Stimulated activated CD8-positive, alpha-beta memory T cell treated with anti-CD3 and anti-CD28 coated beads, Interleukin-12 subunit alpha, Interleukin-12 subunit beta, amount 100 ng/mL, for 4 hours (primary cell): ENCODE data around the gene ADAM15.

Source experiments
- DNase-seq: peaks from one replicate; pipeline ENCODE4 v3.0.0-alpha.2; 2020; ENCODE audit warnings: low read depth

Gene ADAM15, protein sequence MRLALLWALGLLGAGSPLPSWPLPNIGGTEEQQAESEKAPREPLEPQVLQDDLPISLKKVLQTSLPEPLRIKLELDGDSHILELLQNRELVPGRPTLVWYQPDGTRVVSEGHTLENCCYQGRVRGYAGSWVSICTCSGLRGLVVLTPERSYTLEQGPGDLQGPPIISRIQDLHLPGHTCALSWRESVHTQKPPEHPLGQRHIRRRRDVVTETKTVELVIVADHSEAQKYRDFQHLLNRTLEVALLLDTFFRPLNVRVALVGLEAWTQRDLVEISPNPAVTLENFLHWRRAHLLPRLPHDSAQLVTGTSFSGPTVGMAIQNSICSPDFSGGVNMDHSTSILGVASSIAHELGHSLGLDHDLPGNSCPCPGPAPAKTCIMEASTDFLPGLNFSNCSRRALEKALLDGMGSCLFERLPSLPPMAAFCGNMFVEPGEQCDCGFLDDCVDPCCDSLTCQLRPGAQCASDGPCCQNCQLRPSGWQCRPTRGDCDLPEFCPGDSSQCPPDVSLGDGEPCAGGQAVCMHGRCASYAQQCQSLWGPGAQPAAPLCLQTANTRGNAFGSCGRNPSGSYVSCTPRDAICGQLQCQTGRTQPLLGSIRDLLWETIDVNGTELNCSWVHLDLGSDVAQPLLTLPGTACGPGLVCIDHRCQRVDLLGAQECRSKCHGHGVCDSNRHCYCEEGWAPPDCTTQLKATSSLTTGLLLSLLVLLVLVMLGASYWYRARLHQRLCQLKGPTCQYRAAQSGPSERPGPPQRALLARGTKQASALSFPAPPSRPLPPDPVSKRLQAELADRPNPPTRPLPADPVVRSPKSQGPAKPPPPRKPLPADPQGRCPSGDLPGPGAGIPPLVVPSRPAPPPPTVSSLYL

DNA sequence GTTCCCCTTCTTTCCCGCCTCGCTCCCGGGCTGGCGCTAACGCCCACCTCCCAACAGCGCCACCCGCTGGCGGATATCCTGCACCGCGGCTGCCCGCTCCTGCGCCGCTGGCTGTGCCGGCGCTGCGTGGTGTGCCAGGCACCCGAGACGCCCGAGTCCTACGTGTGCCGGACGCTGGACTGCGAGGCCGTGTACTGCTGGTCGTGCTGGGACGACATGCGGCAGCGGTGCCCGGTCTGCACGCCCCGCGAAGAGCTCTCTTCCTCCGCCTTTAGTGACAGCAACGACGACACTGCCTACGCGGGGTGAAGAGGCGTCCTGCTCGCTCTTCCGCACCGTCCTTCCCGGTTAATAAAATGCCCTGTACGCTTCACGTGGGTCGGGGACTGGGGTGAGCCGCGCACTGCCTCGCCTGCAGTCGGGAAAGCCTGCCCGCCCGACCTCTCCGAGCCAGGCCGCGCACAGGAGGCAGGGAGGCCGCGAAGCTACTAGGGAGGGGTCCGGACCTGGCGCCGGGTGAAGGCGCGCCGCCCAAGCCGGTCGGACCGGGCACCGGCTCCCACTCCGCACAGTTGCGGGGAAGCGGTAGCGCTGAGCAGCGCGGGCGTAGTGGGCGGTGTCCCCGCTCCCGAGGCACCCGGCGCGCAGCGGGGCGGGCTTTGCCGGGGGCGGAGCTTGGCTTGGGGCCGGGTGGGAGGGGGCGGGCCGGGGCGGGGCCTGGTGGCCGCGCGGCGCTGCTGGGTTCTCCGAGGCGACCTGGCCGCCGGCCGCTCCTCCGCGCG is at the start of gene ADAM15:
Gene ADAM15, plus strand, starts transcription at position 757 of the 782 bp plus-strand sequence. CDS start 71 bp downstream, outside the sequence.
- DNase-seq = peak; percentile 71

DNA sequence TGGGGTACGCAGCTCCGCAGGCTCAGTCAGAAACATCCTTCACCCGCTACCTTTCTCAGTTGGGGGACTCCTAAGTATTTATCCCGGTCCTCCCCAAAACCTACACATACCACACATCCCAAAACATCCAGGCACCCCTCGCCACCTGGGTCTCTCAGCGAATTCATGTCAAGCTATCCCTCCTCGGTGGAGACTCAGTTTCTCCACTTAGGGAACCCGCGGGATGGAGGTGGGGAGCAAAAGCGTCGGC is 49.8 kb upstream of the ADAM15 start:
- no peak for DNase-seq

DNA sequence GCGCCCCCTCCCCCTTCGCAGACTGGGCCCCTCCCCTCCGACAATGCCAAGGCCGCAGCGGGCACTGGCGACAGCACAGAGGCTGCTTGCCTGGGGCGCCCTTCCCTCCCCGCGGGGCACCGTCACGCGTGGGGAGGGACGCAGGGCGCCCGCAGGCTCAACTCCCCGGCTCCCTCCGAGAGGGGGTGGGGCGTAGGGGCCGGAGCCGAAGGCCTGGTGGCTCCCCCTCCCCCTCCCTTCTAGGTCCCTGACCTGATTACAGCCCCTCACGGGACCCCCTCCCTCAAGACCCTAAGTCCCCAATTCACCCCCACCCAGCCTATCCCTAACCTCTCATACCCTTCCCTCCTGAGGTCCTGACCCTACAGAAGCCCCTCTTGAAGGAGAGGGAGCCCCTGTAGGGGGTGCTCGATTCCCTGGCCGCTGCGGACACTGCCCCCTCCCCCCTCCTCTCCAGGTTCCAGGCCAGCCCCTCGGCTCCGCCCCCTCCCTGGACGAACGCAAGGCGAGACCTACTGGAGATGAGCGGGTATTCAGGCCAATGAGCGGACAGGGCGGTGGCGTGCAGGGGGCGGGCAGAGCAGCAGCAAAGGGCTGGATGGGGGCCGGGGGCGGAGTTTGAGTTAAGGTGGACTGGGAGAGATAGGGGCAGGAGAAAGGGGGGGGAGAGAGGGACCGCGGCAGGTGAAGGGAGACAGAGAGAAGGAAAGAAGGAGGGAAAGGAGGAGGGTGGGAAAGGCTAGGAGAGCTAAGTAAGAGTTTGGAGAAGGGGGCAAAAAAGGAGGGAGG is 49.2 kb upstream of the ADAM15 start:
- DNase-seq = peak; percentile 96

DNA sequence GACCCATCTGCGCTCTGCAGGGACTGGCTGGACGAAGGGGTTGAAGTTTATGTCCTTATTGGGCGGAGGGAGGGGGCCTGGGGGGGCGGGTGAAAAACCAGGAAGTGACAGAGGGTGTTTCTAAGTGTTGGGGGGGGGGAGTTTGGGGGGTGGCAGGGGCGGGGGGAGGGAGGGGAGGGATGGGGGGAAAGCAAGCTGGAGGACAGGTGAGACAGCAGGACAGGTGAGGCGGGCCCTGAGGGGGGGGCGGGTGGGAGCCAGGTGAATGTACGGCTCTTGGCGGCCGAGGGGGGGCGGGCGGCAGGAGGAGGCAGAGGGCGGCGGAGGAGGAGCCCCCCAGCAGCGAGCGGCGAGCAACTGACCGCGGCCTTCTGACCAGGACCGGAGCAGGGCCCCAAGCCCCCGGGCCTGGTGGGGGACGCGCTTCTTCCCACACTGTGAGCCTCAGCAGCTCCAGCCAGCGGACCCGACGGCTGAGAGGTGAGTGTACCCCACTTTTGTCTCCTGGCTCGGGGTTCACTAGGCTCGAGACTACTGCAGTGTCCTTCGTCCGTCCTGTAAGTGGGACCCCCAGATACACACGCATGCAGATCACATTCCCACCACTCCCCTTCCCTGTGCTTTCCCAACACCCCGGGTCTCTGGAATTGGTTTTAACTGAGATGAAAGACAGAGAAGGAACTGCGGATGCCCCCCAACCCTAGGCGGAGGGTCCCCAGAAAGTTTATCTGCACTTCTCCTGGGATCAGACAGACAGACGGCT is 48.5 kb upstream of the ADAM15 start, which contains the start of gene ZBTB7B:
Gene ZBTB7B, plus strand, starts transcription at position 339 of the 763 bp plus-strand sequence. CDS start 11,859 bp downstream, outside the sequence.
- no peak for DNase-seq

DNA sequence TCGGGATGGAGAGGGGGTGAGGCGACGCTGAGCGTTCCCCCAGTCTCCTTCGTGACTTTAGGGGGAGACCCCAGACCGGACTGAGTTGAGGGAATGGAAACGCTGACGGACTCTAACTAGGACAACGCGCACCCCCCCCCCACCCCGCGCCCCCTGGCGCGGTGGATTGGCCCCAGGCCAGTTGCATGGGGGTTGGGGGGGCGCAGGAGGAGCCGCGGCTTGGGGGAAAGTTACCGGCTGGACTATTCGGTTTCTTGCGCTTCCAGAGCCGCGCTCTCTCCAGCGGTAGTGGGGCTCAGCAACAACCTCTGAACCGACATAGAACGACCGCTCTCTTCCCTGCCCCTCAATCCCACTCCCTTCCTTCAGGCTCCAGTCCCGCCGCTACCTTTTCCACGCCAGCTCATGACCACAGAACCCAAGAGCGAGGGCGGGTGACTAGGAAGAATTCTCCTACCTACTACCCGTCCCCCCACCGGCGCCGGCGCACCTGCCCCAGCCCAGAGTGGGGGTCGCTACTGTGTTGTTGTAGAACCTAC is 47.8 kb upstream of the ADAM15 start:
- DNase-seq = no peak

DNA sequence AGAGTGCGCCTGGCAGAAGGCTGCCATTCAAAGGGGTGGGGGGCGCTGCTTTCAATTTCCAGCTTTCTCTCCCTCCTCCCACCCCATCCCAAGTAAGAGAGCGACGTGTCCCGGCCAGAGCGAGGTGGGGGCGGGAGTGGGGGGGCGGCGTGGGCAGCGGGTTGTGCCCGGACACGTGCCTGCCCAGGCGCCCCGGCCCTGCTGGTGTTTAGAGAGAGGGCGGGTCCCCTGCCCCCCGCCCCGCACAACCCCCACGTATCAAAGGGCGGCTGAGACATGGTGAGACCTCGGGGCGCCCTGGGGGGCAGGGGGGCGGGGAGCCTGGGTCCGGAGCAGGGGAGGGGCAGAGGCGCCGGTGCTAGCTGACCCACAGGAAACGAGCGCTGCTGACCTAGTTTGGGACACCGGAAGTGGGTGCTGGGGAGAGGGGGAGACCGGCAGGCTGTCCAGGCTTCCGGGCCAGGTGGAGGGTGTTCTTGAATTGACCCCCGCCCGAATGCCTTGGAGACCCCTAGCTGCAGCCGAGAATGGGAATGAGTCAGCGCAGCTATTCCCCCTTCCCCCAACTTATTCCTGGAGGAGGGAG is 47.3 kb upstream of the ADAM15 start:
- DNase-seq = no peak

DNA sequence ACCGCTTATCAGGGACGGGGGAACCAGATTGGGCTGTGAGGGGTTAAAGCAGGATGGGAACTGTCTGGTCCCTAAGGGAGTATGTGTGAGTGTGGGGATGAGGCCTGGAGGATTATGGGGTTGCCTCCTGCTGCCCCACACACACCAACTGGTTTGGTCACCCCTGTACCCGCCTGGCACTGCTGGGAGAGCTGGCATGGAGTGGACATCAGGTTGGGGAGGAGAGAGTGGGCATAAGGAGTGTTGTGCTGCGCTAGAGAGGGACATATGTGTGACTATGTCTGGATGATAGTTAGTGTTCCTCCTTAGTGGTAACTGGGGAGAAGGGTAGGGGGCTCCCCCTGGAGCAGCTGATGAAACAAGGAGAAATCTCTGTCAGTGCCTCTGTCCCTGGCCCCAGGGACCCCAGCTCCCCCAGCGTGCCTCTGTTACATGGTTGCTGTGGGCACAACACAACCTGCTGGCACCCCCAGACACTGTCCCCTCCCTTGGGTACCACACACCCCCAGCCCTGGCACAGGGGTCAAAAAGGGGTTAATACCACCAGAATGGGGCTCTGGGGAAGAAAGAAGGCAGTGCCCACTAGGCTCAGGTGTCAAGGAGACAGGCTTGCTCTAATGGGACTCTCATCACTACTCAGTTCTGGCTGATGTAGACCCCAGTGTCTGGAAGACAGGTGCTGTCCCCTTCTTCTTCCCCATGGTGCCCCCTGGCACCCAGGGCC is 46.6 kb upstream of the ADAM15 start:
- no peak for DNase-seq

DNA sequence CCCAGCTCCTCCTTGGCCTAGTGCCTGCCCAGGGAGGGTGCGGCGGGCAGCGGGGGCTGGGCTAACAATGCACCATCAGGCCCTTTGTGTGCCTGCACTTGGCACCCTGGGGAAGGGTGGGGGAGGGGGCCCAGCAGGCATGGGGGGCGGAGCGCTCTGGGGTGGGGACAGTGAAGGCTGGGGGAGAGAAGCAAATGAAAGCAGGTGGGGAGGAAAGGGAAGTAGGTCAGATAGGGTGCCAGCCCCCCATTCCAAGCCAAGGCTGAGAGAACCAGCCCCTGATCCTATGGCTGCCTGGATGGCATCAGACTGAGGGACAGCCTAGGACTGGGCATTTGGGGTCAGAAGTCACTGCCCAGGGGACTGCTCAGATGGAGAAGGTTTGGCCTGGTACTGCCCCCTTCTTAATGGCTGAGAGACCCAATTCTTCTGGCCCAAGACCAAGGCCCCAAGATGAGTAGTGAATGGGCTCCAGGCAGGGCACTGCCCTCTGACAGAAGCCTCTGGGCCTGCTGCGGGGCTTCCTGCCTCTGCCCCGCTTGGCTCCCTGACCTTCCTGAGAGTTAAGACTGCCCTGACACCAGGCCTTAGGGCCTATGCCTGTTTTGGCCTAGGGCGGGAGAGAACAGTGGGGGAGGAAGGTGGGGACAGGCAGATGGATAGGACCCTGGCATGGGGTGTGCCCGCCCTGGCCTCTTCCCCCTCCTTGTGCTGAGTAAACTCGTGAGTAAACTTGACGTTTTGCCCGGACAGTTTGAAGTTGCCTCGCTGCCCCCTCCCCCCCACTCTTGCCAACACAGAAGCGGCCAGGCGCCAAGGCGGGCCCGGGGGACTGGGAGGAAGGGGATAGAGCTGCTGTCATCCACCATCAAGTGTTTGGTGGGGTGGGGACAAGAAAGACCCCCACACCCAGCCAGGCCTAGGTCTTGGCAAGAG is 45.8 kb upstream of the ADAM15 start:
- DNase-seq = no peak

DNA sequence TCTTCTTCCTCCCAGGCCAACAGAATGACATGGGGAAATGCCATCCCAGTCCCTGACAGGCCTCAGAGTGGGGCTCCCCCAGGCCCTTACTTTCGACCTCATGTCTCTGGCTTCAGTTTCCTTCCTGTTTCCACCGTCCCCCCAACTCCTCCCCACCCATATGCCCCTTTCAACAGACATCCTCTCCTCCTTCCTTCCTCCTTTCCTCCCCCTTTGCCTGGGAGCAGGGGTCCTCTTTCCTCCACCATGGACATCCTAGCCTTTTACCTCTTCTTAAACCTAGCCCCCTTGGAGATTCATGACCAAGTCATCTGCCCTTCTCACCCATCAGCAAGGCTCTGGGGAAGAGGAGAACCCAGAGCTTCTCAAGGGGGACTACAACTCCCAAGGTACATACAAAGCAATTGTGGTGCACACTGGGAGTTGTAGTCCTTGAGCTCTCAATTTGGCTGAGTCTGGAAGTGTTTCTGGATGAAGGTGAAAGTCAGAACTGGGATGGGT is 44.5 kb upstream of the ADAM15 start:
- no peak for DNase-seq

DNA sequence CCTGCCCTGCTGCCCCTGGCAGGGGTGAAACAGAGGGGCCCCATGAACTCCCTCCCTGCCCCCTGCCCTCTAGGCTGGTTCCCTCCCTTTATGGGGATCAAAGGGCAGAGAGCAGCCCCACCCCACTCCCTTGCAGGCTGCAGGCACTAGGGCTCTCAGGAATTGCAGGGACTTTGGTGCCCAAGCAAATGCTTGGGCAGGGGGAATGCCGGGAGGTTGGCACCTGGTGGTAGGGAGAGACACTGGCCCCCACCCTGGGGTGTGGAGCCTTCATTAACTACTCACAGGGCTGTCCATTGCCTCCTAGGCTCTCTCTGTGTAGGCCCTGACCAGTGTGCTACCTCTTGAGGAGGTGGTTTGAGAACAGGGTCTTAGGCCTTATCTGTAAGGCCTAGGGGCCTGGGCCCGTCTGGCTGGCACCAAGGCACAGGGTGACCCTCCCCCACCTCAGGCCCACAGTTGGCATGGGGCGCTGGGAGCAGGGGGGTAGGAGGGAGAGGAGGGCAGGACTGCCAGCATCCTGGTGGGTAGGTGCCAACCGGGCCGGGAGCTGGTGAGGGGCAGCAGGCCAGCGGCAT is 43.8 kb upstream of the ADAM15 start:
- no peak for DNase-seq

DNA sequence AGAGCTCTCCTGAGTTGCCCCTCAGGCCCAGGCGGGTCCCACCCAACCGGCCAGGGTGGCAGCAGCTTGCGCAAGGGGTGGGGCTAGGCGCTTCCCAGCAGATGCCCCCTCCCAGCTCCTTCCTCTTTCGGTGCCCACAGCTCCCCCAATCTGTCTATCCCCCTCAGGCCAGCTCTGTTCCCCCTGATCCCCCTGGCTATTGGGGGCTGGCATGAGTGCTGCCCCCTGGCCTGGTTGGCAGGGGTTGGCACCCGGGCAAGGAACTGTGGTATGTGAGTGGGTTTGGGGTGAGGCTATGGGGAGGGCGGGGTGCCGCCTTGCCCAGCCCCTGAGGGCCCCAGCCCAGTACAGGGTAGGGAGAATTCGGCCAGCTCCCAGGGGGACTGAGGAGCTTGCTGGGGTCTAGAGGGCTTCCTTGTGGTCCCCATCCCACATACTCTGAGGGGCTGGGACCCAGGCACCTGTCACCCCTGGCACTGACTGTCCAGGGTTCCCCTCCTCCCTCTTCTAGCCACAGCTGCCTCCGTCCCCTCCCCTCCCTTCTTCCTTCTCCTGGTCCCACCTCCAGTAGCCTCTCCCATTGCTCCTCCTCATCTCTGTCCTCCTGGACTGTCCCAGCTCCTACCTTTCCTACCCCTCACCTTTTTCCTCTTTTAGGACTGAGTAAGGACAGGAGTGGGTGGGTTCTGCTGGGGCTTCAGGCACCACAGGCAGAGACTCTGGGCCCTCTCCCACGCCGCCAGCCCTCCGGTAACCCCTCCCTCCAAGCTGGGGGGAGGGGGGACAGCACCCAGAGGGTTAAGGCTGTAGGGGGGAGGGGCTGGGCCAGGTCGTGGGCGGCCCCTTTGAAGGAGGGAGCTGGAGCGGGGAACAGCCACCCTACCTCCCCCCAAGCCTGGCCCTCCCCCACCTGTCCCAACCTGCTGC is 42.8 kb upstream of the ADAM15 start:
- DNase-seq = no peak

DNA sequence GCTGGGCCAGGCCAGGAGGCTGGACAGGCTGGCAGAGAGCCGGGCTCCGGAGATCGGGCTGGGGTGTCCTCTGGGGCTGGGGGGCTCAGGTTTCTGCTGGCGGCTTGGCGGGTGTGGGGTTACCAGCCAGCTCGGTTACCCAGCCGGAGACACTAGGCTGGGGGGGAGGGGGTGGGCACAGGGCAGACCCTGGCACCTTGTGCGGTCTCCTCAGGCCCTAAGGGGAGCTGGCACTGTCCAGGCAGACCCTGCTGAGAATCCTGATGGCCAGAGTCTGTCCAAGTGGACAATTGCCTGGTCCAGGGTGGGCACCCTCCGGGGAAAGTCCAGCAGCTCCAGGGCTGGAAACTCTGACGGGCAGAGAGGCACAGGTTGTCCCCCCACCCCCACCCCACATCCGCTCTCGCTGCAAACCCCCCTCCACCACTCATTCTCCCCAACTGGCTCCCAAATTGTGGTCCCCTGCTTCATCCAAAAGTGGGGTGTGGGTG is 41.9 kb upstream of the ADAM15 start:
- DNase-seq = no peak

DNA sequence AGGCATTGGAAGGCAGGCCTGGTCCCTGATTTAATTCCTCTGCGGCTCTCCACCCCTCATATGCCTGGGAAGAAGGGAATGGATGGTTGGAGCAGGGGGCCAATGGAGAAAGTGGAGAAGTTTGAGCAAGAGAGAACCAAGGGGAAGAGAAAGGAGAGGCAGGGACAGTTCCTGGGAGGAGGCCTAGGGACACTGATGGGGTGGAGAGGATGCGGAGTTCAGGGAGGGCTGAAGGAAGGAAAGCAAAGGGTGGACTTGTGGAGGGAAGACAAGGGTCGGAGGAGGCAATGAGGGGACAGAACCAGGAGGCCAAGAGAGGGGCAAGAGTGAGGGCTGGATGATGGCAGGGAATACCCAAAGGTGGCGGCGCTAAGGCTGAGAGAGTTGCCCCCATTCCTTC is 41.4 kb upstream of the ADAM15 start:
- DNase-seq = no peak

DNA sequence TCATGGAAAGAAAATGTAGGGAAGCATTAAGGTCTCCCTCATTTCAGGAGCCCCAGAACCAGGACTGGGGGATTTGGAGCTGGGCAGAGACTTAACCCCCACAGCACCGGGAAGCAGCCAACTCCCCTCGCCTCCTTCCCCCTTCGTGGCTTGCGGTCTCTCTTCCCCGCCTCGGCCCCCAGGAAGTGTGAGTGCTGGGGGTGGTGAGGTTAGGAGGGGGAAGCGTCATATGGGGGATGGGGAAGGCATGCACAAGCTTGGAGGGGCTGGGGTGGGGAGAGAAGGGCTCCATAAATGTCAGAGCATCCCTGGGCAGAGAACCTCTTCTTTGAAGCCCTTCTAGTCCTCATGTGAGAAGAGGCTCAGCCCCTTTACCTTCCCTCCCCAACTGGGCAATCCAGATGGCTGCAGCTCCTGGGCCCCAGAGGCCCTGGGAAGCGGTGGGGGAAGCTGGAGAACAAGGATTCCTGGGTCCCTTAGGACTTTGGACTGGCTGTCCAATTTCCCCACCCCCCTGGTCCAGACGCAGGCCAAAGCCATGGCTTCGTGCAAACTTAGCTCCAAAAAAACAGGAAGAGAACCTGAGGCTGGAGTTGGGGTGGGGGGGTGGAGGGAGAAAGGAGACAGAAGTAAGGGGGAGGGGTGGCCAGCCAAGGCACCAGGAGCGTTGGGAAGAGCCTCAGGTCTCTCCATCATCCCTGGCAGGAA is 40.8 kb upstream of the ADAM15 start:
- no peak for DNase-seq

DNA sequence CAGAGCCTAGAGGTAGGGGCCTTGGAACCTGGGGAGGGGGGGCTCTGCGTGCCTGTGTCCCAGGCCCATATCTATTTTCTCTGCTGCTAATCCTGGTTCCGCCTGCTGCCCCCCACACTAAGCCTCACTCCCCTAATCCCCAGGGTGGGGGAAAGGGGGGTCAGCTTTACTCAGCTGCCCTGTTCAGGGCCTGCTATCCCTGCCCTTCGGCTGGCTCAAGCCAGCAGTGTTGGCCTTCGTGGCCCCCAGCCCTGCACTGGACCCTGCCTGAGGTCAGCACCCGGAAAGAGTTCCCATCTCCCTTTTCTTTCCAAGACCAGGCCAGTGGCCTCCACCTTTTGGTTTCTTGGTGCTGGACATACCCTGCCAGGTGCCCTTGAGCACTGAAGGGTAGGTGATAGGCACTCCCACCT is 40.1 kb upstream of the ADAM15 start:
- DNase-seq = no peak
